ENCODE data around the gene HAVCR1.

The HAVCR1 gene

DNA sequence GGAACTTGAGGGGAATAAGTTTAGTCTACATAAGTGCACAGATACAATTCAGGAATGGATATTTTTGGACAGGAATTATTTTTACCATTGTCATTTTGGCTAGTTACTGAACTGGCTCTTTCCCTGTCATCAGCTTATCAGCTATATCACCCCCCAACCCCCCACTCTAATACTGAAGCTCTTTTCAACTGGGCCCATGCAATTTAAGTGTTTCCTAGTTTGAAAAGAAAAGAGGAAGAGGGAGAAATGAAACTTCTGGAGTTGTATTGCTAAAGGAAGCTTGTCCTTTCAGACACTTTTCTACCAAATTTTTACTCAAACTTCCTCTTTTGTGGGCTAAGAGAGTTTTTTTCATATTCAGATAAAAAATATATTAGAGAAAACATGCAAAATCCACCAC, 77.4 kb downstream of the HAVCR1 start:
- DNase-seq: no peak

All from CD4-positive, alpha-beta T cell treated with Interleukin-12 subunit alpha and Interleukin-12 subunit beta, for 1 hour (primary cell).